DMS 273 treated with DMSO at 0.1 percent for 48 hours (cell line): ENCODE data around the gene SLC1A4.
A peak's percentile ranks its signal among the peaks of the same experiment; 100 is the strongest.
"Not testable (repeated sequence)": the region's sequence is repeated elsewhere in the genome, so short reads cannot be mapped to it uniquely, and the experiment has no call there.

Experiments used
- DNase-seq: peaks from one replicate; lab custom pipeline; 2025; lab: John Stamatoyannopoulos, UW

The SLC1A4 gene

DNA sequence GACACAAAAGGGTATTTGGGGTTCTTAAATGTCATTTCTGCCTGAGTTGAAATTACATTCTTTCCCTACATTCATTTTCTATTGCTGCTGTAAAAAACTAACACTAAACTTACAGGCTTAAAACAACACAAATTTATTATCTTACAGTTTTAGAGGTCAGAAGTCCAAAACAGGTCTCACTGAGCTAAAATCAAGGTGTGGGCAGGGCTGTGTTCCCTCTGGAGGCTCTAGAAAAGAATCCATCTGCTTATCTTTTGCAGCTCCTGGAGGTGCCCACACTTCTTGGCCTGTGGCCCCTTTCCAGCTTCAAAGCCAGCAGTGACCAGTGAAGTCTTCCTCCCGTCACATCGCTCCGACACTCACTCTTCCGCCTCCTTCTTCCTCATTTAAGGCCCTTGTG, 23.2 kb upstream of the SLC1A4 start:
- no peak for DNase-seq

DNA sequence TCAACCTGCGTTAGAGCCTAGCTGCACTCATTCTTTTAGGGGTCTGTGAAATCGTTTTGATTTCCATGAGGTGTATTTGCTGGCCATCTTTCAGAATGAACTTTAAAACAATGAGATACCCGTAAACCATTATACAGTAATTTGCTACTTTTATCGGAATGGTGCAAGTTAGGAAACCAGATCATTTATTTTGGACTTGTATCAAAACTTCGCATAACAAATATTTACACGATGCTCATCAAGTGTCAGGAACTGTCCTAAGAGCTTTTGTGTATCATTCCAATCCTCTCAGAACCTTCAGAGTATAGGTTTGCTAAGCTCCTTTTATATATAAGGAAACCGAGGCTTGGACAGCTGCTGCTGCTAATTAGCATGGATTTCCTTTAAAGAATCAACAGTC, 22.4 kb upstream of the SLC1A4 start:
- no peak for DNase-seq

DNA sequence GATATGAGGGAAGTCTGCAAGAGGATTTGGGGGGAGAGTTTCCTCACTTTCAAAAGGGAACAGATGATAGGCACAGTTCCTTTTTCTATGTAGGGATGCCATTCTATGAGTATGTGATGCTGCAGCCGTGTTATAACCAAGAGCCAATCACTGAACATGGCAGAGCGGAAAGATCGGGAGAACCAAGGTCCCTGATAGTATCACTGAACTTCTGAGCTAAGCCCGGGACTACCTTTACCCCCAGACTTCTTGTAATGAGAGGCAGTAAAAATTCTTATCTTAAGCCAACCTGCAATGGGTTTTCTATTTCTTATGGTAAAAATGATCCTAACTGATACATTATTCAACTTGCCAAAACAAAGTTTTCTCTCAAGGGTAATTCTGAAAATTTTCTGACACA, 21.6 kb upstream of the SLC1A4 start:
- no peak for DNase-seq

DNA sequence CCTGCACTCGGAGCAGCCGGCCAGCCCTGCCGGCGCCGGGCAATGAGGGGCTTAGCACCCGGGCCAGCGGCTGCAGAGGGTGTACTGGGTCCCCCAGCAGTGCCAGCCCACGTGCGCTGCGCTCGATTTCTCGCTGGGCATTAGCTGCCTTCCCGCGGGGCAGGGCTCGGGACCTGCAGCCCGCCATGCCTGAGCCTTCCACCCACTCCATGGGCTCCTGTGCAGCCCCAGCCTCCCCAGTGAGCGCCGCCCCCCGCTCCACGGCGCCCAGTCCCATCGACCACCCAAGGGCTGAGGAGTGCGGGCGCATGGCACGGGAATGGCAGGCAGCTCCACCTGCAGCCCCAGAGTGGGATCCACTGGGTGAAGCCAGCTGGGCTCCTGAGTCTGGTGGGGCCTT, 20.1 kb upstream of the SLC1A4 start:
- not testable (repeated sequence) for DNase-seq

DNA sequence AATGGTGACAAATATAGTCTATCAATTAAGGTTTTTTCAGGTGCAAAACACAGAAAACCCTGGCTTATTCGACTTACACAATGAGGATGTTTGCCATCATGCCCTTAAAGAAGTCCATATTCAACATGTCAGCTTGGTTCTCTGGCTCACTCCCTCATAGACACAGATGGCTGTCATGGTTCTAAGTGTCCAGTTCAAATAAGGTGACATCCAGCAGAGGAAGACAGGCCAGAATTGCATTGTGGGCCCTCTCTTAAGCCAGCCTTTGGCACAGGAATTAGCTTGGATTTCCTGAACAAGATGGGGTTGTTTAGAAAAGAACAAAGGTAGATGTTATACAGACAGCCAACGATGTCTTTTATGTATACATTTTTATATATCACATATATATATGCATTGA, 18.7 kb upstream of the SLC1A4 start:
- DNase-seq, result no peak

DNA sequence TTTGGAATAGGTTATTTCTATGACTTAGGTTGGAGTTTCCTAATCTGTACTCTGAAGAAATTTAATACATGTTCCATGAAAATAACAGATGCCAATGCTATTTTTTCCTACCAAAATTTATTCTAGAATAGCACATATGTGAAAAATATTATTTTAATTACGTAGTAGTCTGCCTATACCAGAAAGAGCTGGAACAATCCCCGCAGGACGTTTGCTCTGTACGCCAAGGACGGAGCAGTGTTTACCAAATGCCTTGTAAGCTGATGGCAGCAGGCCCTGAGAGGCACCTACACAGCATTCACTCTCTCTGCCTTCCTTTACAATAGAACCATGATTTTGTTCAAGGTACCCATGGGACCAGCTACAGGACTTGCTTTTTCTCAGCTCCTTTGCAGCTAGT, 16.8 kb upstream of the SLC1A4 start:
- DNase-seq, result no peak

DNA sequence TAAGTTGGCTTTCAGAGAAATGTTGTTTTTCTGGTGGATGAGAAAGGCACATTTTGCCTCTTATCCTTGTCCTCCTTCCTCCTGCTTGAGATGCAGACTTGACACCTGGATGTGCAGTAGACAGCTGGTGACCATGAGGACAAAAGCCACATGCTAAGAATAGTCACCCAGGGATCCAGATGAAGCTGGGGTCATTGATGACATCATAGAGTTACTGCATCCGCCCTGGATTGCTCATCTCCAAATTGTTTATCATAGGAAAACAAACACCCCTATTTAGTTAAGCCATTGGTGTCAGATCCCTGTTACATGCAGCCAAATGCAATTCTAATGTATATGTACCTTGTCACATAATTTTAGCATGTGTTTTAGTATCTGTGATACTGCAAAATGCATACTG, 16.3 kb upstream of the SLC1A4 start:
- DNase-seq, result no peak

DNA sequence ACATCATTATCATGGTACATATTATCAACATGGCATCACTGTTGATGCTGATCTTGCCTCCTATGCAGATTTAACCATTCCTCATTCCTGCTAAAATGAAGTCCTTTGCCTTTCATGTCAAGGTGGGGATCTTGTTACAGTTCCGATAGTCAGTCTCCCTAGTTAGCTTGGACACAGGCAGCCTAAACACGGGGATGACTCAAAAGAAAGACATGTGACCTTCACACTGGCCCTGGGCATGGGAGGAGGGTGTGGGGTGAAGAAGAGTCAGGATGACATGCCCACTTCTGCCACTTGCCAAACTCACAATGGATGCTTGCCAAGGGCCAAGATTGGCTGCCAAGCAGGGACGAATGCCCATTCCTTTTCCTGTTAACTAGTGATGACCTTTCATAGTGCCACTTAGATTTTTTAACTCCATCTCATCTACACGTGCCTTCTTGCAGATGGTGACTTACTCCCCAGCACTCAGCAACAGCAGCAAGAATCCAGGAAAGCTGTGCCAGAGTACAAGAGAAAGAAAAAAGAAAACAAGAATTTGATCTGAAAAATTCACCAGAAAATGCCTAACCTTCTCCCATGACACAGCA, 13.9 kb upstream of the SLC1A4 start:
- DNase-seq, result no peak

DNA sequence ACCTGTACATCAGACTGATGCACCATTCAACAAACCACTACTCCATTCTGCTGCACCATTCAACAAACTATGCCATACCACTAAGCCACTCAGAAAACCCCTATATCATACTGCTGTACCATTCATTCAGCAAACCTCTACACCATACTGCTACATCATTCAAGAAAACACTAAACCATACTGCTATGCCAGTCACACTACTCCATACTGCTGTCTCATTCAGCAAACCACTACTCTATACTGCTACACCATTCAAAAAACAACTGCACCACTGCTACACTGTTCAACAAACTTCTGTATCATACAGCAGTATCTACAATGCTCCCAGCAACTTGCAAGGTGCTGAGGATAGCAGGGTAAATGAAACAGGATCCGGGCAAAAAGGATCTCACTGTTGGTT, 12.9 kb upstream of the SLC1A4 start:
- no peak for DNase-seq

DNA sequence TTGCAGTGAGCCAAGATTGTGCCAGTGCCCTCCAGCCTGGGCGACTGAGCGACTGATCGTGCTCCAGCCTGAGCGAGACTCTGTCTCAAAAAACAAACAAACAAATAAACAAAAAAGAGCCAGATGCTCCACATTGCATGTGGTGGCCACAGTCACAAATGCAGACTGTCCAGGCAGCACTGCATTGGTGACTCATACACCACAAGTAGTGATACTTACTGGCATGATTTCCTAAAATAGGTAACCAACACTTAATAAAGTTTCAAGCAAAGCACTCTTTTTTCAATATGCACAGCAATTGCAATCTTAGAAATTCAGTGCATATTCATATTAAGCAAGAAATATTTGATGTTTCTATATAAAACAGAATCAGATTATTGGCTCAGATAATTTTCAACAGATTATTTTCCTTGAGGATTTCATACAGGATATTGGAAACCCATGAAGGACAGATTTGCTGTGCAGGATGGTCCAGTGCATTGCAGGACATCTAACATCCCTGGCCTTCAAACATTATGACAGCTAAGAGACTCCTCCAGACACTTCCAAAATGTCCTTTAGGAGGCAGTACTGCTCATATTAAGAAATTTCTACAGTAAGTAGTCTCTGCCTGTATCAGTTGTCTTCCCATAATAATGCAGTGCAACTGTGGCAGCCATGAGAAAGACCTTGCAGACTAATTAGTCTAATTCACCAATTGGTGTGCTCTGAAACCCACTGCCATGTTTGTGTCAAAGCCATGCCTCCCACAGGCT, 10.5 kb upstream of the SLC1A4 start:
- no peak for DNase-seq

DNA sequence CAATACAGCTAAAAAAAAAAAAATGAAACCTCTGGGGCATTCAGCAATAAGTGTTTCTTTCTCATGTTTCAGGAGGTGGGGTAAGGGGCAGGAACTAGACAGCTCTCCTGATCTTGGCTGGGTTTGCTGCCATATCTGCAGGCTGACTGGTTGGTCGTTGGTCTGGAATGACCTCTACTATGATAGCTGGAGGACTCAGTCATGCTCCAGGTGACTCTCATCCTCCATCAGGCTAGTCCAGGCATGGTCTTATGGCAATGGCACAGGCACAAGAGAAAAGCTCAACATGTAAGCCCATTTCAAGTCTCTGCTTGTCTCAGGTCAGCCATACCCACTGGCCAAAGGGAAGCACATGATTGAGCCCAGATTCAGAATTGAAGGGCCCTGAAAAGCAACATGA, 9.5 kb upstream of the SLC1A4 start:
- DNase-seq, result no peak

DNA sequence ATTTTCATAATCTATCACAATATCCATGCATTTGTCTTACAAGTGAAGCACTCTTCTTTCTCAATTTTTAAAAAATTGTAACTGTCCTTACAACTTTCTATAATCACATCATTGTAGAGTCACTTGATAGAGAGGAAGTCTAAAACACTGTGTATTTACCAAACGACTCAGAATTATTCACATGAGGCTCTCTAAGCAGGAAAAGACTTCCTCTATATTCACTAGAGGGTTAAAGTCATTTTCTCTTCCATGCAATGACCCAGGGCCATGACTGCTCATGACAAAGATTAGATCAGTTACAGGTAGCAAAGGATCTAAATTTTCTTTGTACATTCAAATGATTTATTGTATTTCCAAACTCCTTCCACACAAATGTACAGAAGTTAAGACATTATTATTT, 9.0 kb upstream of the SLC1A4 start:
- DNase-seq, result no peak

DNA sequence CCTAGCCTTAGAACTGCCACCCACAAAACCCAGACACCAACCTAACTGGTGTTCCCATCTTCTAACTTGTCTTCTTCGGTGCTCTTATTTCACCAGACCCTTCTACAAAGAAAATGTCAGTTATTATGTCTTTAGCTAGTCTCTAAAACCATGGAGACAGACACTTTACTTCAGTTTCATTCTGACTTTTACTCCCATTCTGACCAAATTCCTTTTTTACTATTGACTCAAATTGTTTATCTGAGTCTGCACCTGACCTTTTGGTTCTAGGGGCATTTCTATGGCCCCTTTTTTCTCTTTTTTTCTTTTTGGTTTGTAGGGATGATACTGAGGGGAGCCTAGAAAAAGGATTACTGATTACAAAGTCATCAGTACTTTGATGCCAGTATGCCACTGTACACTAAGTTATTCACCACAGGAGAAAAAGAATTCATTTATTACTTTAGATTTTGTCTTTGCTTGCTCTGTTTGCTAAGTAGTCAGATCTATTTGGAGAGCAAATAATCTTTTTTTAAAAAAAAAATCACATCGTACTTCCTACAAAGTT, 6.8 kb upstream of the SLC1A4 start:
- DNase-seq, result no peak

DNA sequence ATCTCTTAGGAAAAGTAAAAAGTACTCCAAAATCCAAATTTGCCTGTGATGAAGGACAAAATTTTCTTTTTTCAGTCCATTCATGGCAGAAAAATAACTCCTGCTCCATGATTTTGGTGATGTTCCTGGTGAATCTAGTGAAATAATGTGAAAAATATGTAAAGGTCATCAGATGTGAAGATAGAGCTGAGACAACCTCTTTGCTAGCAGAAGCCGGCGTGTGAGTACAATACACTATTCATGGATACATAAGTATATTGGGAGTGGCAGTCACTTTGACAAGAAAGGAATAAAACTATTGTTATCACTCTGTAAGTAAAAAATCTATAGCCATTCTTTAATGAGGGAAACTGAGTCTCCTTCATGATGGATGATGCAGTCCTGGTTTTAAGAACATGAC, 6.3 kb upstream of the SLC1A4 start:
- DNase-seq, result no peak

DNA sequence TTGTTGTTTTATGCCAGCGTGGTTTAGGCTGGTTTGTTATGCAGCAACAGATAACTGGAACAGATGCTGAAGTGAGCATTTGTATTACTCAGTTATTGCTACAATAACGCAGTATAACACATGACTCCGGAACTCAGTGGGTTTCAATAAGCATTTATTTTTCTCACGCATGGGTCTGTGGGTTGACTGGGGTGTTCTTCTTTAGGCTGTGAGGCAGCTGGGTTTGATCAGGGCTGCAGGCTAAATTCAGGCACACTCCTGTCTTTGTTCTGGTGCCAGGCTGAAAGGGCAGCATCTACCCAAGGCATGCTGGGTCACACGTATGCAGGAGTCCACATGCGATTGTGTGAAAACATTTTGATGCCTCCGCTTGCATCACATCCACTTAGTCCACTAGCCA, 3.8 kb upstream of the SLC1A4 start:
- DNase-seq, result no peak

DNA sequence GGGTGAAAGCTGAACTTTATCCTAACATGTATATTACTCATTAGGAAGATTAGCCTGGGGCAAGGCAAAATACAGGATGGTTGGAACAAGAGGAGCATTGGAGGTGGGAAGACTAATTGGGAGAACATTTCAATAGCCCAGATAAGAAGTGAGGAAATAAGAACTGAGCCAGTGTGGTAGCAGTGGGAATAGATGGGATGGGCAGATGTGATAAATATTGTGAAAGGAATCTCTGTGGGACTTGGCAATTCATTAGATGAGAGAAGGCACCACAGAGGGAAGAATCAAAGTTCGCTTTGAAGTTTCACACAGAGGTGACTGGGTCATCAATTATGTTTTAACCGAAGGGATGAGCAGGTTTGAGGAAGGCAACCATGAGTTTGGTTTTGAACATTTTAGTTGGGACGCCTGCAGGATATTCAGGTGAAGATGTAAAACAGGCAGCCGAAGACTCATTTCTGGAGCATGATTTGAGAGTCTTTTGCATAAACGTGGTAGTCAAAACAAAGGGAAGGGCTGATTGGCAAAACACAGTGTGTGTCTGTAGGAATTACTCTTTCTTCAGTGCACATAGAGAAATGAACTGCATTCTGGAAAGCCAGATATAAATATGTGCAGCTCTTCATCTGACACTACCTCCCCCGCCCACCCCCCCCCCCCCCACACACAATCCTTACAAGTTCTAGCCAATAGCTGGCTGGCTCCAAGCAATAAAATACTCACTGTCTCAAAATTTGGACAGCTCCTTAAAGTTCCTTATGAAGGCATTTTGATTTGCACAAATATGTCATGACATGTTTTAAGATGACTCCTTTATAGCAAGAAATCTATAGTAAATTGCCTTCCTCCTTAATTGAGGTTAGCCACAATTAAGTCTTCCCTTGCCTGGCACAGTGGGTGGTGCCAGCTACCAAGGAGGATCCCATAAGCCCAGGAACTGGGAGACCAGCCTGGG, 1.9 kb upstream of the SLC1A4 start:
- no peak for DNase-seq

DNA sequence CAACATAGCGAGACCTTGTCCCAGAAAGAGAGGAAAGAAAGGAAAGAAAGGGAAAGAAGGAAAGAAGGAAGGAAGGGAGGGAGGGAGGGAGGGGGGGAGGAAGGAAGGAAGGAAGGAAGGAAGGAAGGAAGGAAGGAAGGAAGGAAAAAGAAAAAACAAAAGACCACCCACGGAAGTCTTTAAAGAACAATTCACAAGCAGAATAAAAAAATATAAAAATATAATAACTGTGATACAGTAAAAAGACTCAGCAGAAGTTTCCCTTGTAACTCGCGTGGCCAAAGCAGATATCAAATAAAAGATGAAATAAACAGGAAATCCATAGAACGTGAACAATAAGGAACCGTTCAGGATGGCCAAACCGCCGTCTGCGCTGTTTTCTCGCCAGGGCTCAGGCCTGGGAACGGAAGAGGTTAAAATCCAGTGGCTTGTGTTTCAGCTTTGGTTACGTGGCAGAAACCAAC, 1.2 kb upstream of the SLC1A4 start:
- DNase-seq, result peak; percentile 9

DNA sequence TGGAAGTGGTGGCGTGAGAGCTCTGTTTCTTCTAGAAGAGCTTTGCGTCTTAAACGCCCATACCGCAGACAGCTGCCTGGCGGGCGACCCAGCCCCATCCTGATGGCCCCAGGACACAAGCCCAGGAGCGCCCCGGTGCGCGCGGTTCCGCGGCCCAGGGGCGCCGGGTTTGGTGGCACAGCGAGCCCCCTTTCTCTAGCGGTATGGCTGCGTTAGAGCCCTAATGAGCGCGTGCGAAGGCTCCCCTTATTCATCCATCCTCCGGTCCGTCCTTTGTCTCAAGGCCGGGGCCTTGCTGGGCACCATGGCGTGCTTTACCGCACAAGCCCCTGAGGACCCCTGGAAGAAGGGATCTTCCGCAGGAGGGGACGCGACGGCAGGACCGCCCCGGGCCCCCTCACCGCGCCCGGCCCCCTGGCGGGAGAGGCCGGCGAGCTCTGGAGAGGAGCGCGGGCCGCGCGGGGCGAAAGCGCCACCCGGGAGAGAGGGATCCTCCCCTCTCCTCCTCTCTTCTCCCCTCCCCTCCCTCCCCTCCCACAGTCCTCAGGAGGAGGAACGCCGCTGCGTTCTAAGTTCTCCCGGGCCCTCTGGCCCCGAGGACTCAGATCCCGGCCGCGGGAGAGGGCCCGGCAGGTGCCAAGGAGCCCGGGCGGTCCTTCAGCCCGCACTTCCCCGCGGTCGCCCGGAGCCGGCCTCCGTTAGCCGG, 626 bp upstream of the SLC1A4 start:
- DNase-seq, result peak; percentile 32

DNA sequence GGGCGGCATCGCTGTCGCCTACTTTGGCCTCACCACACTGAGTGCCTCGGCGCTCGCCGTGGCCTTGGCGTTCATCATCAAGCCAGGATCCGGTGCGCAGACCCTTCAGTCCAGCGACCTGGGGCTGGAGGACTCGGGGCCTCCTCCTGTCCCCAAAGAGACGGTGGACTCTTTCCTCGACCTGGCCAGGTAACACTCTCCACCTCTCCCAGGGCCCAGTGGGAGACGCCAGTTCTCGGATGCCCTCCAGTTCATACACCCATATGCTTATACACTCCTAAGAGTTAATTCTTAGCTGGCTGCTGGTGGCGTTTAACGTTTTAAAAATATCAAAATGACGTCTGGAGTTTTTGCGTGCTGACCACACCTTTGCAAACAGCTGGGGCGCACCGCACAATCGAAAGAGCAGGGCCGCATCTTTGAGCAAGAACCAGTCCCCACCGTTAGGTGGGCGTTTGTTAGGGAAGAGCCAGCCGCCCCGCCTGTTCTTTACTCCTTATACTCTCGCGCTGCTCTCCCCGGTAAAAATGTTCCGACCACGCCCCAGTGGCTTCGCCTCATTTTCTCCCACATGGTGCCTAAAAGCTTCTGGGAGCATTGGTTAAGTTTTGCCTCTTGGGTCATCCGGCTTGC, 899 bp downstream of the SLC1A4 start:
- DNase-seq, result no peak

DNA sequence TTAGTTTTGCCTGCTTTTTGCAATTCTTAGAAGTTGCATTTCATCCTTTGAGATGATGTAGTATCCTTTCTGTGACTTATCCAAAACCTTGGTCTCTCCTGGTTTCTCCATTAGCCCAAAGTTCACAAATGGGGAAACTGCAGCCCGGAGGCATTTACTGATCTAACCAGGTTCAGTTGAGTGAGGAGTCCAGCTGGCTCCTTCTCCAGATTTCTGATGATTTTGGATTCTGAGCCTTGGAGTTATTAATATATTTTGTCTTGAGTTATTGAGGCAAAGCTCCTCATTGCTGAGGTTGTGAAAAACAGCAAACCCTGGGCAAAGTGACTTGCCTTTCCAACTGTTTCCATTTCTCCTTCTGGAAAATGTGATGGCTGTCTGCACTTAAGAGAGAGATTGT, 1.7 kb downstream of the SLC1A4 start:
- no peak for DNase-seq

DNA sequence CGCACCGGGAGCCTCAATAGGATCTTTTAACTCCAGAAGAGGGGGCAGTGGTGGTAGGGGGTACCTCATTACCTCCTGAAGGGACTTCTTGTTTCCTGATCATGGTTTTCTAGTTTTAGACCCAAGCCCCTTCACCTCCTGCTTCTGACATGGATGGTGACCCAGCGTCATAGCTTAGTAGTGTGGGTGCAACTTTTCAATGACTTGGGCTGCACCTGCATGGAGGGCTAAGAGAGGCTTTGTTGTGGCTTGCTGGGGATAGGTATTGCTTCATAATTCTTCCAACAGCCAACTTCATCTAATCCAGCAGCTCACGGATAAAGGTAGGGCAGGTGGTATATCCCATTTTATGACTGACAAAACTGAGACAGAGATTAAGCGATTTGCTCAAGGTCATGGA, 3.0 kb downstream of the SLC1A4 start:
- no peak for DNase-seq
